ENCODE measurements around the gene IFI27L1. TPM values are rescaled to one million over a fixed set of nuclear protein-coding genes. Genes with fewer than 3 reads are reported as not detected.

Gene IFI27L1
- total RNA-seq, 1 experiment from 2014 or later, result 26.0 TPM

DNA sequence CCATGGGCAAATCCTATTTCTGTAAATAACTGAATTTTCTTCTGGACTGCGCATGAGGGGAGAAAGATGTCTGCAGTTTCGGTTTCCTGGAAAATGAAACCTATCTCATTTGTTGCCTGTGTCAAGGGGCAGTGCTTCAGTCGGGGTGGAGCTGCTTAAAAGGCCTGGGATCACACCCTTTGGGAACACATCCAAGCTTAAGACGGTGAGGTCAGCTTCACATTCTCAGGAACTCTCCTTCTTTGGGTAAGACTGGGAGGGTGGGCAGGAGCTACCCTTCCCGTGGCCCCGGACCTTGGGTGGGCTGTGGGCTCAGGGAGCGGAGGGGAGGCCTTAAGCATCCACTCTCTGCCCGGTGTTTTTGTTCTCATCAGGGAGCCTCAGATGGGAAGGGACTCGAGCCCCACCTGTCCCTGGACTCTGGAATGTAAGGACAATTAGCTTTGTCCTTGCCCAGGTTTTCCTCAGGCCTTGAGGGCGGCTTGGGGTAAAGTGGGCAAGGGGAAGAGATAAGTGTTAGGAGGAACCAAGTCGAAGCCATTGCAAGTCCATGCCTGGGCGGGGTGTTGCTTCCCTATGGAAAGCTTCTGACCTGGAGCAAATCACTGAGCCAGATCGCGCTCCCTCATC is 29.6 kb downstream of the IFI27L1 start, which contains the start of gene IFI27 (continued):
- no peak for TF ChIP-seq FOSL1 (IDR thresholded peaks at IDR 0.05; ENCODE audit: low read depth)
- no peak for TF ChIP-seq CBX3 (IDR thresholded peaks at IDR 0.05; ENCODE audit: low read depth)
- TF ChIP-seq, protein P1, sequence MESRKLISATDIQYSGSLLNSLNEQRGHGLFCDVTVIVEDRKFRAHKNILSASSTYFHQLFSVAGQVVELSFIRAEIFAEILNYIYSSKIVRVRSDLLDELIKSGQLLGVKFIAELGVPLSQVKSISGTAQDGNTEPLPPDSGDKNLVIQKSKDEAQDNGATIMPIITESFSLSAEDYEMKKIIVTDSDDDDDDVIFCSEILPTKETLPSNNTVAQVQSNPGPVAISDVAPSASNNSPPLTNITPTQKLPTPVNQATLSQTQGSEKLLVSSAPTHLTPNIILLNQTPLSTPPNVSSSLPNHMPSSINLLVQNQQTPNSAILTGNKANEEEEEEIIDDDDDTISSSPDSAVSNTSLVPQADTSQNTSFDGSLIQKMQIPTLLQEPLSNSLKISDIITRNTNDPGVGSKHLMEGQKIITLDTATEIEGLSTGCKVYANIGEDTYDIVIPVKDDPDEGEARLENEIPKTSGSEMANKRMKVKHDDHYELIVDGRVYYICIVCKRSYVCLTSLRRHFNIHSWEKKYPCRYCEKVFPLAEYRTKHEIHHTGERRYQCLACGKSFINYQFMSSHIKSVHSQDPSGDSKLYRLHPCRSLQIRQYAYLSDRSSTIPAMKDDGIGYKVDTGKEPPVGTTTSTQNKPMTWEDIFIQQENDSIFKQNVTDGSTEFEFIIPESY (IDR thresholded peaks at IDR 0.05; ENCODE audit: extremely low read depth, insufficient replicate concordance, low read length), result no peak
- no peak for TF ChIP-seq ELF1 (IDR thresholded peaks at IDR 0.05; ENCODE audit: borderline replicate concordance, low read depth)
- TF ChIP-seq, protein P2, sequence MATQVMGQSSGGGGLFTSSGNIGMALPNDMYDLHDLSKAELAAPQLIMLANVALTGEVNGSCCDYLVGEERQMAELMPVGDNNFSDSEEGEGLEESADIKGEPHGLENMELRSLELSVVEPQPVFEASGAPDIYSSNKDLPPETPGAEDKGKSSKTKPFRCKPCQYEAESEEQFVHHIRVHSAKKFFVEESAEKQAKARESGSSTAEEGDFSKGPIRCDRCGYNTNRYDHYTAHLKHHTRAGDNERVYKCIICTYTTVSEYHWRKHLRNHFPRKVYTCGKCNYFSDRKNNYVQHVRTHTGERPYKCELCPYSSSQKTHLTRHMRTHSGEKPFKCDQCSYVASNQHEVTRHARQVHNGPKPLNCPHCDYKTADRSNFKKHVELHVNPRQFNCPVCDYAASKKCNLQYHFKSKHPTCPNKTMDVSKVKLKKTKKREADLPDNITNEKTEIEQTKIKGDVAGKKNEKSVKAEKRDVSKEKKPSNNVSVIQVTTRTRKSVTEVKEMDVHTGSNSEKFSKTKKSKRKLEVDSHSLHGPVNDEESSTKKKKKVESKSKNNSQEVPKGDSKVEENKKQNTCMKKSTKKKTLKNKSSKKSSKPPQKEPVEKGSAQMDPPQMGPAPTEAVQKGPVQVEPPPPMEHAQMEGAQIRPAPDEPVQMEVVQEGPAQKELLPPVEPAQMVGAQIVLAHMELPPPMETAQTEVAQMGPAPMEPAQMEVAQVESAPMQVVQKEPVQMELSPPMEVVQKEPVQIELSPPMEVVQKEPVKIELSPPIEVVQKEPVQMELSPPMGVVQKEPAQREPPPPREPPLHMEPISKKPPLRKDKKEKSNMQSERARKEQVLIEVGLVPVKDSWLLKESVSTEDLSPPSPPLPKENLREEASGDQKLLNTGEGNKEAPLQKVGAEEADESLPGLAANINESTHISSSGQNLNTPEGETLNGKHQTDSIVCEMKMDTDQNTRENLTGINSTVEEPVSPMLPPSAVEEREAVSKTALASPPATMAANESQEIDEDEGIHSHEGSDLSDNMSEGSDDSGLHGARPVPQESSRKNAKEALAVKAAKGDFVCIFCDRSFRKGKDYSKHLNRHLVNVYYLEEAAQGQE (IDR thresholded peaks at IDR 0.05; ENCODE audit: low read depth), result no peak
- no peak for TF ChIP-seq EGR1 (IDR thresholded peaks at IDR 0.05; ENCODE audit: low read depth)
- no peak for TF ChIP-seq CEBPB (IDR thresholded peaks at IDR 0.05; ENCODE audit: low read depth)
- TF ChIP-seq SP1 (IDR thresholded peaks at IDR 0.05; ENCODE audit: low read depth), result no peak
- no peak for TF ChIP-seq ZFX (IDR thresholded peaks at IDR 0.05)

Data from HCT116 (cell line).